ENCODE data around the gene AMZ1. TPM values are rescaled to one million over a fixed set of nuclear protein-coding genes. Genes with fewer than 3 reads are reported as not detected.
"Not testable (repeated sequence)": the region's sequence is repeated elsewhere in the genome, so short reads cannot be mapped to it uniquely, and the experiment has no call there.

The AMZ1 gene
- polyA plus RNA-seq, 4 donors = 0.10 to 0.31 (median 0.16) TPM

DNA sequence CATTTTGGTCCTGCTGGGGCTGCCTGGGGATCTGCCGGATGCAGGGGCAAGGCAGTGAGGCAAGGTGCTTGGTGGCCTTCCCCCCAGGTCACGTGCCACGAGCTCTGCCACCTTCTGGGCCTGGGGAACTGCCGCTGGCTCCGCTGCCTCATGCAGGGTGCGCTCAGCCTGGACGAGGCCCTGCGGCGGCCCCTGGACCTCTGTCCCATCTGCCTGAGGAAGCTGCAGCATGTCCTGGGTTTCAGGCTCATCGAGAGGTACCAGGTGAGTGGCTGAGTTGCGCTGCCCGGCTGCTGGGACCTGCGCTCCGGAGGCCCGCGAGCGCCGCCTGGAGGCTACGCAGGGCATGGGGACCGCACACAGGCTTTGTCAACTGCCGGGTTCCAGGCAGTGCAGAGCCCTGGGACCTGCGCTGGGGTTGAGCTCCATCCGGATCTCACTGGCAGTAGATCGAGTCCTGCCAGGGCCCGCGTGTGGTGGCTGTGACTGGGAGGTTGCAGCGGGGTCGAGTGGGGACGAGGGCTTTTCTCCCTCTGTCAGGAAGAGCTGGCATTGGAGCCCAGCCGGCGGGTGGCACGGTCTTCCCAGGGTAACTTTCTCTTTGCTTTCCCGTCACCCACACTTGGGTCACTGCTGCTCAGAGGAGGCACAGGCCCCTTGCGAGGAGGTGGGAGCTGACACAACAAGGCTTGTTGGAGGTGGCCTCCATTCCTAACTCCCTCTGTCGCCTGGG lies 21.7 kb downstream of the AMZ1 start:
- no peak for DNase-seq (ENCODE audit: low read depth in 4 of 4, low spot score in 3 of 4)

DNA sequence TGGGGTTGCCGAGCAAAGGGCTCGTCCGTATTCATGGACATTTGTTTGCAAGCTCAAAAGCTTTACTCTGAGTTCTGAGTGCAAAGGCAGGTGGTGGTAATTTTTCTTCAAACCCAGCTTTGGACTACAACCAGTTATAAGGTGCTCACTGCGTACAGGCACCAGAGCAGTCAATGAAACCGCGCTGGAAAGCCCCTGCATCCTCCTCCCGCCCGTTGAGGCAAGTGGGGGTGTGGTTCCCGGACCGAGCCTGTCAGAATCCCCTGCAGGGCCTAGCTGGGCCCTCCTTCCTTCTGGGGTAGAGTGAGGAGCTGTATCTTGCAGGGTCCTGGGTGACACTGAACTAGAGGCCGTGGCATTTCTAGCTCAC lies 22.3 kb downstream of the AMZ1 start:
- DNase-seq (ENCODE audit: low read depth in 4 of 4, low spot score in 3 of 4) = no peak

DNA sequence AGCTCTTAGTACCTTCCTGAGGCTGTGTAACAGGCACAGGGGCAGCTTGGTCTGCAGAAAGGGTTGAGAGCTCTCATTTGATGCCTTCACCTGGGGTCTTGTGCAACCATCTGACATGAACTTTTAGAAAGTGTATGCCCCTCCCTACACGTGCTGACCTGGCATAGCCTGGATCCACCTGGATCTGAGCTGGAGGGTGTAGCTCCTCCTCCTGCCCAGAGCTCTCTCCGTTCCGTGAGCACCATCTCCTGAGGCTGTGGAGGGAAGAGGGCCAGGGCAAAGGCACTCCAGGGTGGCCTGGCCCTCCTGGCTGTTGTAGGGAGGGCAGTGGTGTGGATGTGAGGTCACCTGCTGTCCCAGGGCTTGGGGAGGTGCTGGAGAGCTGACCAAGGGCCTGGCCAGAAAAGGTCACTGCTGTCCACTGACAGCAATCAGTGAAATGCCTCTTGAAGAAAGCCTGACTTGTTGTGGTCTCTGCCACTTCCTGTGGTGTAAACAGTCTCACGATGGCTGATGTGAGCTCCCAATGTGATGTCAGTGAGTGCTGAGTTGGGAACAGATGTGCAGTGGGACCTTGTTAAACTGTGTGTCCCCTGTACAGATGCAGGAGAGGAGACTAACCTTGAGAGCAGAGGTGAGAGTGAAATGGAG lies 23.0 kb downstream of the AMZ1 start:
- DNase-seq (ENCODE audit: low read depth in 4 of 4, low spot score in 3 of 4) = no peak

DNA sequence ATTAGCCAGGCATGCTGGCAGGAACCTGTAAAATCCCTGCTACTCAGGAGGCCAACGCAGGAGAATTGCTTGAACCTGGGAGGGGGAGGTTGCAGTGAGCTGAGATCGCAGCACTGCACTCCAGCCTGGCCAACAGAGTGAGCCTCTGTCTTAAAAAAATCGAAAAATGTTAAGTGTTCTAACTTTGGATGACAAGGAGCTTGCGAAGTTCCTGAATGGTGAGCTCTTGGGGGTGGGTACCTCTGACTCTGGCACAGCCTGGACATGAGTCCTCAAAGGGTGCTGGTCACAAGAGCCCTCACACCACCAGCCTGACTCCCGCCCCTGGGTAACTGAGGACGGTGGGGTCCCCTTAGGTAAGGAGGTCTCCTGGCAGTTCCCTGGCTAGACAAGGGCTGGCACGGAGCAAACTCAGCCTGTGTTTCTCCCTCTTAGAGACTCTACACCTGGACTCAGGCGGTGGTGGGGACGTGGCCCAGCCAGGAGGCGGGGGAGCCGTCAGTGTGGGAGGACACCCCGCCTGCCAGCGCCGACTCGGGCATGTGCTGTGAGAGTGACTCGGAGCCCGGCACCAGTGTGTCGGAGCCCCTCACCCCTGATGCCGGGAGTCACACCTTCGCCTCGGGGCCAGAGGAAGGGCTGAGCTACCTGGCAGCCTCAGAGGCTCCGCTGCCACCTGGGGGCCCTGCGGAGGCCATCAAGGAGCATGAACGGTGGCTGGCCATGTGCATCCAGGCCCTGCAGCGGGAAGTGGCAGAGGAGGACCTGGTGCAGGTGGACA lies 24.1 kb downstream of the AMZ1 start:
- DNase-seq (ENCODE audit: low read depth in 4 of 4, low spot score in 3 of 4) = no peak

- DNase-seq (ENCODE audit: low read depth in 4 of 4, low spot score in 3 of 4) = no peak
Measured at GRCh38 chr7:2713370-2713769, 25.4 kb downstream of the AMZ1 start.

GRCh38 chr7:2713978-2714377 lies 26.0 kb downstream of the AMZ1 start:
- no peak for DNase-seq (ENCODE audit: low read depth in 4 of 4, low spot score in 3 of 4)

DNA sequence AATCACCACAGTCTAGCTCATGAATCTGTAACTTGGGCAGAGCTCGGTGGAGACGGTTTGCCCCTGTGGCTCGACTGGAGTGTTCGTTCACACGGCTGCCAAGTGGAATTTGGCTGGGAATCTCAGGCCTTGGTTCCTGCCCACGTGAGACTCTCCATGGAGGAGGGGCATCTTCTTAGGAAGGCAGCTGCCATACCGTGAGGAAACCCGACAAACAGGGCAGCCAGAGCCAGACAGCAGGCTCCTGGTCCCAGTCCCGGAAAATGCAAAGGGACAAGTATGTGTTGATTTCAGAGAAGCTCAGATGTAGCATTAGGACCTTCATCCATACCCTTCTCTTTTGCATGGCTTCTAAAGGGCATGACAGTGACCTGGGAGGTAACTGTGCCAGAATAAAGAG lies 26.6 kb downstream of the AMZ1 start:
- DNase-seq (ENCODE audit: low read depth in 4 of 4, low spot score in 3 of 4) = no peak

- no peak for DNase-seq (ENCODE audit: low read depth in 4 of 4, low spot score in 3 of 4)
Measured at GRCh38 chr7:2715341-2716231, 27.6 kb downstream of the AMZ1 start.

DNA sequence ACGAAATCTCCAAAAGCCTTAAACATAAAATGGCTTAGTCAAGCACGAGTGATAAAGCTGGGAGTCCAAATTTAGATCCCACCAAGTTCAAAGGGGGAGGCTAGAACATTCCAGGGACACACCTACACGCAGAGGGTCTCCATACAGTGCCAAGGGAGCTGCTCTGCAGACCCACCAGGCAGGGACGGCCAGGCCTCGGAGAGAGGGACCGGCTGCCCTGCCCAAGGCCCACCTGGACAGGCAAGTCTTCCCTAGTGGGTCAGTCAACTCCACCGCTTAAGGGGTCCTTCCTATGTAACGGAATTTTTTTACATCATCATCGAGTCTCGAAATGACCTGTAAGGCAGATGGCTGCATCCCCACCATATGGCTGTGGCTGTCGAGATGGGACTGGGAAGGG lies 28.5 kb downstream of the AMZ1 start:
- no peak for DNase-seq (ENCODE audit: low read depth in 4 of 4, low spot score in 3 of 4)

DNA sequence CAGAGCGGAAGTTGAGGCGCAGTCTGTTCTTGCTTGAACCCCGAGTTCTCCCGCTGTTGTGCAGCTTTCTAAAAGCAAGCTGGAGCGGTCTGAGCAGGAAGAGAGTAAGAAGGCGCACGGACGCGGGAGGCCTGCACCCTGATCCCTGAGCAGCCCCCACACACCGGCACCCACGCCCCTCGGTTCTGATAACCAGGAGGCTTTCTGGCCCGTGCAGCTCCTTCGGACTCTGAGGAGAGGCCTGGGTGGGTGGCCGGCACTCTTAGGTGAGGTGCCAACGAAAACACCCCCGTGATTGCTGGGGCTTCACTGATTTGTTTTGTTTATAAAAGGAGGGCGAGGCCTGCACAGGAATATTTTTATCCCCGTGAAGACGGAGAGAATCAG lies 28.9 kb downstream of the AMZ1 start:
- DNase-seq (ENCODE audit: low read depth in 4 of 4, low spot score in 3 of 4) = no peak

DNA sequence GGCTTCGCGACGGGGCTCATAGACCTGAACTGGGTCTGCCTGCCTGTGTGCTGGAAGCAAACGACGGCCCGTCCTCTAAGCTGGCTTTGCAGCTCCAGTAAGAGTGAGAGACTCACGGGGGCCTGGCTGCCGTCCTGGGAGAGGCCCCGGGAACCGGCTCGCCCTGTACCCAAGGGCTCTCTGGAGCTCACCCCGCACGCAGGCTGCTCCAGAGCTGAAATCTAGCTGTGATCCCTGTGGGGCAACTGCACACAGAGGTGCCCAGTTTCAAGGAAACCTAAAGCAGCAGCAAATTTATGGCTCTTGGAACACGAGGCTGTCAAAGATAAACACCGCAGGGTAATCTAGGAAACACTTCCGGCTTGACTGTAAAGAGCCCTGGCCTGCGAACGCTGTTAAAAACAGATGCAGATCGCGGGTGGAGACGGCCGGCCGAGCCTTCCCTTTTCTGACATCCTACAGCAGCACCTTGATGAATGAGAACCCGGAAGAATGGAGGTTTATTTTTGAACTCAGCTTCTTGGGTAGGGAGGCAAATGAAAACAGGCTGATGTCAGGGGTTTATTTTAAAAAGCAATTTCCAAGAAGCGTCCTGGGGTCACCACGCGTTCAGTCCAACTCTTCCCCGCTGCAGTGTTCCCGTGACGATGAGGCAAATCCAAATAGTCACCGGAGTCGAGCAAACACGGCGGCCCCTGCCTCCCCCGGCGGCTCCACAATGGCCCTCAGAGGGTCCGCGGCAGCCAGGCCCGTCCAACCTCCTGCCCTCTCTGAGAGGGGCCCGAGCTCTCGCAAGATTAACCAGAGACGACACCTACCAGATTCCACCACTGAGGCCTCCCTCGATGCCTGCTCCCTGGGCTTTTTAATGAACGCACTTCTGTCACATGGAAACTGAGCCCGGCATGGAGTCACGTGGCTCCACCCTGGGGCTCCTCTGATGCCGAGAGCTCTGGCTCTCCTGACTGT lies 29.6 kb downstream of the AMZ1 start:
- DNase-seq (ENCODE audit: low read depth in 4 of 4, low spot score in 3 of 4) = peak in 1 of 4 donors; percentile 53

- DNase-seq (ENCODE audit: low read depth in 4 of 4, low spot score in 3 of 4) = no peak
Measured at GRCh38 chr7:2718296-2718965, 30.4 kb downstream of the AMZ1 start.

DNA sequence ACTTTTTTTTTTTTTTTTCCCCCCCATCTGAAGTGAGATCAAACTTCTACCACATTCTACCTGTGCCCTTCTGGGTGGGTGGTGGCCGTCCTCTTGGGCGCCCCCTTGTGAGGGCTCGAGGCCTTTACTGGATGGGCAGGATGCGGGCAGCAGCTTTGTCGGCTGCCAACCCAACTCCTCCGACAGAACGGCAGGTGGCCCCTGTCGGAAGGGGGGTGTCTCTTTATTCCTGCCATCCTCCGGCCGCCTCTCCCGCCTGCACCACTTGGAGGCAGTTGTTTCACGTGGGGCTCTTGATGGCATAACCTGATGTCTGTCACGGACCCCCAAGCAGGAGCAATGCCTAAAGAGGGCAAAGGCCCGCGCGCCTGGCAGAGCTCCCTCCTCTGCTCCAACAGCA lies 31.0 kb downstream of the AMZ1 start:
- no peak for DNase-seq (ENCODE audit: low read depth in 4 of 4, low spot score in 3 of 4)

GRCh38 chr7:2720024-2720423 lies 32.0 kb downstream of the AMZ1 start:
- DNase-seq (ENCODE audit: low read depth in 4 of 4, low spot score in 3 of 4) = no peak

GRCh38 chr7:2721842-2722241 lies 33.8 kb downstream of the AMZ1 start:
- DNase-seq (ENCODE audit: low read depth in 4 of 4, low spot score in 3 of 4) = no peak

- DNase-seq (ENCODE audit: low read depth in 4 of 4, low spot score in 3 of 4) = no peak
Measured at GRCh38 chr7:2722591-2722990, 34.6 kb downstream of the AMZ1 start.

DNA sequence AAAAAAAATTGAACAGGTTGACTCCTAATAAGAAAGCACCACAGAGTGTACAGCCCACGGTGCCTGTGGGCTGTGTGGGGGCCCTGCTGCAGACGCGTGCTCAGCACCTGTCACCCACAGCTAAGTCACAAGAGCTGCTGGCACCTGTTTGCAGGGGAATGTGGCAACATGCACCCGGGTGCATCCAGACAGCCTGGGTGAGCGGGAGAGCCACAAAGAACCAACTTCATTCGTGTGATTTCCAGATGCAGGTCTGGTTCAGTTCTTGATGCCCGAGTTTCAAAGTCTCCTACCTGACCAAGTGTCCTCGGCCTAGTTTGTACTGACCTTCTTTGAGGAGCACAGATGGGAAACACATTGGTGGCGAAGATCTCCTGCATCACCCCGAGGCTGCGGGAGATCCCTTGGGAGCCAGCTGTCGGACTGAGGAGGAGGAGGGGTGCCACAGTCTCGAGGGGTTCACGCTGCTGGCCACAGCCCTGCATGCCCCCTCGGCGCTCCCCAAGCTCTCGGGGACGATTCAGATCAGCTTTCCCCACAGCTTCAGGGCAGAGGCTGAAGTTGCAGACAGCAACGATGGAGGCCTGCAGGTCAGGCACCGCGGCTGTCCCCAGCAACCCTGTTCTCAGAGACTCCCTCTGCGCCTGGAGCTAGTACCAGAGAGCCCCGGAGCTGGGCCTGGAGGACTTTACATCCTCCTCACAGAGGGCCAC lies 35.3 kb downstream of the AMZ1 start:
- DNase-seq (ENCODE audit: low read depth in 4 of 4, low spot score in 3 of 4) = no peak

DNA sequence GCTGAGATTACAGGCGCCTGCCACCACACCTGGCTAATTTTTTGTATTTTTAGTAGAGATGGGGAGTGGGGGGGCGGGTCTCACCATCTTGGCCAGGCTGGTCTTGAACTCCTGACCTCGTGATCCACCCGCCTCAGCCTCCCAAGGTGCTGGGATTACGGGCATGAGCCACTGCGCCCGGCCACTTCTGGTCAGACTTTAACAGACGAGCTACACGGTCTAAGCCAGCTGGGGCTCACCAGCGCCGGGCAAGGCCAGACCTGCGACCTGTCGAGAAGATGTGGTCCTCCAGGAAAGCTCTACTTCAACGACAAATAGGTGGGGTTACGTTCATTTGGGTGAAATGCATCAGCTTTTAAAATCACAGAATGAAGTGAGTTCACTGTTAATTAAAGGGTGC lies 36.0 kb downstream of the AMZ1 start:
- not testable (repeated sequence) for DNase-seq (ENCODE audit: low read depth in 4 of 4, low spot score in 3 of 4)
